Glomerular endothelial cell (primary cell): ENCODE results near the gene FAM163B. TPM values are rescaled to one million over a fixed set of nuclear protein-coding genes. Genes with fewer than 3 reads are reported as not detected.

Source experiments
- DNase-seq: peaks from one replicate; pipeline ENCODE4 v3.0.0-alpha.2; 2011; ENCODE audit warnings: low read depth, low spot score; ENCODE audit errors: extremely low read depth
- total RNA-seq: library from RNA; depleted of rRNA; stranded (reverse); fragments of >200 nt; gene quantifications from 2 replicates; pipeline ENCODE4 v1.2.3, GENCODE V29; 2015

FAM163B gene
- total RNA-seq, 1 donor from 2014 or later = not detected

DNA sequence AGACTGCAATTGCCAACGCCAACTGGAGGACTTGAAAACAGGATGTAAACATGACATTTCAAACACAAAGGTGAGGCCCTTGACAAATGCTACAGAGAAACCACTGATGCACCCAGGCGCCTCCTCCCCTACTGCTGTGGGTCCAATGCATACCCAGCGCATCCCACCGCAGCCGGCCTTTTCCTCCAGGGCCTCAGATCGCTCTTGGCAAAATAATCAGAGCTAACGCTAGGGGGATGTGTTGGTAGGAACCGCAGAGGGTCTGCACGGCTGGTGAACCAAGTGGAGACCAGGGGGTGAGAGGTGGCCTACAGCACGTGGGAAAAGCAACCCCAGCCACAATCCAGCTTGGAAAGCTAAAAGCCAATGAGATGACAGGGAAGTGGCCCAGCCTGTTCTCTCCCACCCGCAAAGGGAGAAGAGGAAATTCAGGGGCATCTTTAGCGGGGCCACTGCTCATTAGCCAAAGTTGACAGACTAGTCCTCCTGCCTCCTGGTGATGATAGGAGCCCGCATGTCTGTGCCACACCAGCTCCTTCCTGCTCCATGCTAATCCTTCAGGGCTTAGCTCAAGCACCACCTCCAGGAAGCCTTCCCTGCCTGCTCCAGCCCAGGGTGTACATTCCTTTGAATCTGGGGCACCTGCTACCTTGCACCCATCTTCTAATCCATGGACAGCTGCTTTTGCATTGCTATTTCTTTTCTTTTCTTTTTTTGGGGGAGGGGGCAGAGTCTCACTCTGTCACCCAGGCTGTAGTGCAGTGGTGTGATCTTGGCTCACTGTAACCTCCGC, 5.9 kb downstream of the FAM163B start:
- DNase-seq = no peak

GRCh38 chr9:133602277-133602676, 6.9 kb downstream of the FAM163B start:
- DNase-seq = no peak

DNA sequence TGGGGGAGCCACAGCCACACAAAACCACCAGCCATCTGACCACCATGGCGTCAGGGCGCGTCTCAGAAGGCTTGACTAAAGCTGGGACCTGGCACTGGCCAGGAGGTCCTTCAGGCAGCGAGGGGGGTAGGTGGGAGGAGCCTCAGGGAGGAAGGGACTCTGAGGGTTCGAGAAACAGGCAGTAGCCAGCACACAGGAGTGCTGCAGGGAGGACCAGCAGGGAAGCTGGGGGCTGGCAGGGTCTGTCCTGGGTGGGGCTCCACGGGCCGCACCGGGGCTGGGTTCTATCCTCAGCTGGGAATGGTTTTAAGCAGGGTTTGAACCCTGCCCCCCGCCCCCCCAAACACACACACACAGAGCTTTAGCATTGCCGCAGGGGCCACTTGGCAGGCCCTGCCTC, 7.4 kb downstream of the FAM163B start:
- DNase-seq = no peak

- DNase-seq = no peak
Measured at GRCh38 chr9:133600739-133601138, 8.4 kb downstream of the FAM163B start.

GRCh38 chr9:133599470-133600173, 9.6 kb downstream of the FAM163B start:
- DNase-seq = no peak

GRCh38 chr9:133598978-133599377, 10.2 kb downstream of the FAM163B start:
- DNase-seq = no peak

DNA sequence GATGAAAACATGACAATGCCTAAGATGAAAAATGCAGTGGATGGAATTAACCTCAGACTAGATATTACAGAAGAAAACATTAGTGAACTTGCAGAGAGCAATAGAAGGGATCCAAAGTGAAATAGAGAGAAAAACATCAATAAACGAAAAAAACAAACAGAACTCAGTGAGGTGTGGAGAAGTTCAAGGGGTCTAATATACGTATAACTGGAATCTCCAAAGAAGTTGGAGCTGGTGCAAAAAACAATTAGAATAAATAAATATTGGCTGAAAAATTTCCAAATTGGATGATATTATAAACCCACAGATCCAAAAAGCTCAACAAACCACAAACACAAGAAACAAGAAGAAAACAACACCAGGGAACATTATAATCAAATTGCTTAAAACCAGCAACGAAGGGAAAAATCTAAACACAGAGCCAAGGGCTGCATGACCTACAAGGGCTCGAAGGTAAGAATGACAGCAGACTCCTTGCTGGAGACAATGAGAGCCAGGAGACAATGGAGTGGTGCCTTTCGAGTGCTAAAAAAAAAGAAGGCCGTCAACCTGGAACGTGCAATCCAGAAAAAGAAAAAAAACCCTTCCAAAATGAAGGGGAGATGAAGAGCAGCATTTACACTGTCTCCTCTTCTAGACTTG, 11.8 kb downstream of the FAM163B start:
- no peak for DNase-seq

- DNase-seq = no peak
Measured at GRCh38 chr9:133595910-133596309, 13.3 kb downstream of the FAM163B start.

- DNase-seq = no peak
Measured at GRCh38 chr9:133594310-133594709, 14.9 kb downstream of the FAM163B start.

GRCh38 chr9:133593587-133594253, 15.5 kb downstream of the FAM163B start:
- no peak for DNase-seq

DNA sequence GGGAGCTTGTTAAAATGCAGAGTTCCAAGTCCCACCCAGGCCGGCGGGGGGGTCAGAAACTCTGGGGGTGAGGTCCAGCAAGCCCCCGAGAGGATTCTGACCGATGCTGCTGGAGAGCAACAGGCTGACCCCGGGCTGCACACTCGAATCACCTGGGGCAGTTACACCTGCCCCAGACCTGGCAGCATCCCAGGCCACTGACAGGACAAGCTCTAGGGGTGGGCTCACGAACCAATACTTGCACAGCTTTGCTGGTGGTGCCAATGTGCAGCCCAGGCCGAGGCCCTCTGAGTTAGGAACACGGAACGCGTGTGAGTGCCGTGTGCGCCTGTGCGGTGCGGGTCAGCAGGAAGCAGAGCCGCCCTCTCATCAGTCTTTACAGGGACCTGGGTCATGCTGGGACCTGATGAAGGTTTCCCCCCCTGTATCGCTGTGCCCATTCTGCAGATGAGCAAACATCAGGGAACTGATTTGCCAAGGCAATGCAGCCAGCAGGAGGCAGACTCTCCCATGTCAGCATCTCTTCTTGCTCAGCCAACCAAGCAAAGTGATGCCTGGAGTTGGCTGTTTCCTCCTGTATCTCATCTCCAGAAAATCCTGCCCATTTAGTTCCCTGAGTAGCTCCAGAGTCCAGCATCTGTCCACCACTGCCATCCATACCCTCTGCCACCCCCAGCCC, 16.3 kb downstream of the FAM163B start:
- no peak for DNase-seq

GRCh38 chr9:133591985-133592384, 17.2 kb downstream of the FAM163B start:
- no peak for DNase-seq

- no peak for DNase-seq
Measured at GRCh38 chr9:133591116-133591910, 17.9 kb downstream of the FAM163B start.

GRCh38 chr9:133590231-133590855, 18.8 kb downstream of the FAM163B start:
- no peak for DNase-seq

- DNase-seq = no peak
Measured at GRCh38 chr9:133589454-133590227, 19.5 kb downstream of the FAM163B start.

DNA sequence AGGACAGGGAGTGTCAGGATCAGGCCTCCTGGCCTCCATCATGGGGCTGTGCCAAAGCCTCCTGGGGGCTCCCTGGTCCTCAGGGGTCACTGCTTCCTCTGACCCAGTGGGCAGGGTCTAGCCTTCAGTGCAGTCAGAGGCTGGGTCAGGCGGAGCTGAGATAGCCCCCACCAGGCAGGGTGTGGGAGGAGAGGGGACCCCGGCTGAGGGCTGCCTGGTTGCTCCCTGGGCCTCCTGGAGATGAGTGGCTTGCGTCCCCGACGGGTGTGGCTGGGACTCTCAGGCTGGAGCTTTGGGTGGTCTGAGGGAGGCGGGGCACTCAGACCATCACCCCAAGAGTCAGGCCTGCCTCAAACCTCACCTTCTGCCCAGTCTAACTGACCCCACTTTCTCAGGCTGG, 21.7 kb downstream of the FAM163B start:
- DNase-seq = no peak

DNA sequence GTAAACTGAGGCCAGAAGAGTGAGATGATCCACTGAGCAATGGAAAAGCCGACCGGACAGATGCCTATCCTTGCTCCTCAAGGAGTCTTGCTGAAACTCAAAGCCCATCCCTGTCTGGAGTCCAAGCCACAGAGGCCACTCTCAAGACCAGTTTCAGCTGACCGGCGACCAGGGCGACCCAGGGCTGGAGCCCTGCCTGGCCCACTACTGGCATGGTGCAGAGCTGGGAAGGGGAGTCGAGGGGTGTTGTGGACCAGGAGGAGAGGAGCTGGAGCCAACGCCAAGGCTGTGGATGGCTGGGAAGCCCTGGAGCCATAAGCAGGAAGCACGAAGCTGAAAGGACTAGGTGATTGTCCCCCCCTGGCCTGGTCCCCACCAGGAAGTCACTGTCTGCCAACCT, 22.1 kb downstream of the FAM163B start:
- DNase-seq = no peak

GRCh38 chr9:133585481-133586351, 23.5 kb downstream of the FAM163B start:
- DNase-seq = no peak
